Transverse colon (tissue), 4 donors: ENCODE measurements around the gene BTBD19. TPM values are rescaled to one million over a fixed set of nuclear protein-coding genes. Genes with fewer than 3 reads are reported as not detected.

Experiments used
- DNase-seq: peaks from one replicate; pipeline ENCODE4 v3.0.0-alpha.2; 2019
- H3K27ac ChIP-seq, 4 donors: fragments of 200-600 bp; sonication (generic); 2 replicates each; pipeline ENCODE4 v1.5.1; 2016 to 2018; ENCODE audit warnings: inconsistent platforms in 4 of 4
- H3K27me3 ChIP-seq: fragments of 200-600 bp; sonication (generic); 2 replicates; pipeline ENCODE4 v1.5.1; 2017; ENCODE audit warnings: inconsistent platforms
- H3K36me3 ChIP-seq, 4 donors: fragments of 200-600 bp; sonication (generic); 2 replicates each; pipeline ENCODE4 v1.5.1; 2017 to 2019; ENCODE audit warnings: inconsistent platforms in 4 of 4
- H3K4me1 ChIP-seq, 4 donors: fragments of 200-600 bp; sonication (generic); 2 replicates each; pipeline ENCODE4 v1.5.1; 2017 to 2020; ENCODE audit warnings: inconsistent platforms in 4 of 4
- H3K4me3 ChIP-seq, 4 donors: fragments of 200-600 bp; sonication (generic); 1 replicate in 1 of 4; 2 replicates in 3 of 4; pipeline versions ENCODE4 v1.5.1 to v1.6.1; 2017 to 2019; ENCODE audit warnings: inconsistent platforms in 4 of 4
- H3K9me3 ChIP-seq, 2 donors: fragments of 200-600 bp; sonication (generic); 2 replicates each; pipeline ENCODE4 v1.5.1; 2017 to 2019; ENCODE audit warnings: inconsistent platforms in 2 of 2
- EP300 ChIP-seq: sonication (generic); formaldehyde crosslinking; IDR thresholded peaks from one replicate; pipeline ENCODE4 v1.6.1; 2017; ENCODE audit warnings: antibody characterized with exemption, low read depth
- POLR2A ChIP-seq: fragments of 450-650 bp; IDR thresholded peaks from one replicate; pipeline ENCODE4 v1.6.1; 2016; ENCODE audit warnings: antibody characterized with exemption, mild to moderate bottlenecking, moderate library complexity
- POLR2AphosphoS5 ChIP-seq, 3 donors: sonication (generic); formaldehyde crosslinking; IDR thresholded peaks; one replicate each; pipeline ENCODE4 v1.6.1; 2016; ENCODE audit warnings: antibody characterized with exemption in 3 of 3
- WGBS, 2 donors: methylation state at CpG; one replicate each; pipeline ENCODE4 v1.1.5; 2018; ENCODE audit warnings: low coverage in 1 of 2; 5-methylcytosine and 5-hydroxymethylcytosine counted together
- in situ Hi-C, 4 donors: fragments of 200-750 bp; cut with MboI; loops; one replicate each; pipeline versions ENCODE4 v1.15.0 to v1.15.1; 2017; ENCODE audit warnings: low sequenced_read_pairs in 3 of 4, low pct_ligation_motif_present in 1 of 4, low pct_unique_long_range_greater_than_20kb in 1 of 4
- intact Hi-C: fragments of 100-400 bp; cut with DNase I; formaldehyde crosslinking; loops from one replicate; pipeline ENCODE4 v1.15.1; 2023; ENCODE audit warnings: low total_unique reads
- total RNA-seq, 4 donors: library from RNA; depleted of rRNA; stranded (reverse); fragments of >200 nt; gene quantifications; one replicate each; pipeline ENCODE4 v1.1.0, GENCODE V29; 2016
- TF ChIP-seq, protein P1 (sequence below), 5 experiments: fragments of 200-600 bp in 3 of 5; fragments of 450-650 bp in 2 of 5; sonication (generic) in 3 of 5; IDR thresholded peaks; 1 replicate in 2 of 5; 2 replicates in 3 of 5; pipeline ENCODE4 v1.5.1; 2016 to 2017; ENCODE audit warnings: antibody characterized with exemption in 5 of 5, inconsistent platforms in 3 of 5, mild to moderate bottlenecking in 2 of 5, moderate library complexity in 1 of 5

The BTBD19 gene
- total RNA-seq, 4 donors from 2014 or later, result 1.5 to 22.1 (median 3.7) TPM

DNA sequence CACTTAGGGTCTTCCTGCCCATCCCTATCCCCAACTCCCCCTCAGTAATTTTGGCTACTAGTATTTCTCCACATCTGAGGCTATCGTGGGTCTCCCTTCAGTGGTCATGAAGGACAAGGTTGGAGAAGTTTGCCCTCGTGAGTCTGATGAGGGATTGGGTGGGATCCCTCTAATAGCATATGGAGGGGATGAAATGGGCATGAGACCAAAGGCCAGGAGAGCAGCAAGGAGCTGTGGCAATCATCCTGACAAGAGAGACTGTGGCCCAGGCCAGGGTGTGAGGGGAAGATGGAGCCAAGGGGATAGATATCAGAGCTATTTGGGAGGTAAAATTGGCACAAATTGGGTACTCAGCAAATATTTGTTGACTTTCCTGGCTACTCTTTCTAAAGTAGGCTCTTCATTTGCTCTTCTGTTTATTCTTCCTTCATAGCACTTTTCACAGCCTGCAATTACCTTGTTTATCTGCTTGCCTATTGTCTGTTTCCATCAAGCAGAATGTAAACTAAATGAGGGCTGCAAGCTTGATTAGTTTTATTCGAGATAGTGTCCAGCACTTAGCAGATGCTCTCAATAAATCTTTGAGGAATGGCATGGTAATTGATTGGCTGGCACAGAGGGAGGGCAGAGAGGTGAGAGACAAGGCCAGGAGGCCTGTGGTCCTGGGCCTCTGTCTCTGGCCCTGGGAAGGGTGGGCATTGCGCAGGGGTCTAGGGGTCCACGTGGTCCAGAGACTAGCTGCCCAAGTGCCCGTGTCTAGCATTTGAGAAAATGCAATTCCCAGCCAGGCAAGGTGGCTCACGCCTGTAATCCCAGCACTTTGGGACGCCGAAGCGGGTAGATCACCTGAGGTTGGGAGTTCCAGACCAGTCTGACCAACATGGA lies 9.6 kb upstream of the BTBD19 start:
- intact Hi-C loops, result no loop called here
- Histone ChIP-seq H3K27me3 (no peaks in the 10 kb centered on the region), H3K4me3 (no peak overlapping the region), H3K4me1 (peaks cover 6 to 26% (median 16%) of the 10 kb centered on the region in 4 donors), H3K36me3 (no peaks in the 10 kb centered on the region), H3K27ac (peak overlapping the region; percentile 90 to 96 (median 94)), H3K9me3 (no peaks in the 10 kb centered on the region)
- 86 to 100% methylated on average over 1 to 10 of the region's 10 CpGs for WGBS, 2 donors
- no peak for DNase-seq
- TF ChIP-seq, protein P1, sequence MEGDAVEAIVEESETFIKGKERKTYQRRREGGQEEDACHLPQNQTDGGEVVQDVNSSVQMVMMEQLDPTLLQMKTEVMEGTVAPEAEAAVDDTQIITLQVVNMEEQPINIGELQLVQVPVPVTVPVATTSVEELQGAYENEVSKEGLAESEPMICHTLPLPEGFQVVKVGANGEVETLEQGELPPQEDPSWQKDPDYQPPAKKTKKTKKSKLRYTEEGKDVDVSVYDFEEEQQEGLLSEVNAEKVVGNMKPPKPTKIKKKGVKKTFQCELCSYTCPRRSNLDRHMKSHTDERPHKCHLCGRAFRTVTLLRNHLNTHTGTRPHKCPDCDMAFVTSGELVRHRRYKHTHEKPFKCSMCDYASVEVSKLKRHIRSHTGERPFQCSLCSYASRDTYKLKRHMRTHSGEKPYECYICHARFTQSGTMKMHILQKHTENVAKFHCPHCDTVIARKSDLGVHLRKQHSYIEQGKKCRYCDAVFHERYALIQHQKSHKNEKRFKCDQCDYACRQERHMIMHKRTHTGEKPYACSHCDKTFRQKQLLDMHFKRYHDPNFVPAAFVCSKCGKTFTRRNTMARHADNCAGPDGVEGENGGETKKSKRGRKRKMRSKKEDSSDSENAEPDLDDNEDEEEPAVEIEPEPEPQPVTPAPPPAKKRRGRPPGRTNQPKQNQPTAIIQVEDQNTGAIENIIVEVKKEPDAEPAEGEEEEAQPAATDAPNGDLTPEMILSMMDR (IDR thresholded peaks at IDR 0.05), result no peak
- TF ChIP-seq EP300 (no peak), POLR2AphosphoS5 (IDR thresholded peaks at IDR 0.05) (no peak), POLR2A (no peak)
- in situ Hi-C loops, result loop anchor here in 2 of 4 donors (25.0 kb wide), 2 partner anchors 214 to 514 kb away; partner anchors contain the start of genes HECTD3 (in 1 of the 2) and UROD (in 1 of the 2)

DNA sequence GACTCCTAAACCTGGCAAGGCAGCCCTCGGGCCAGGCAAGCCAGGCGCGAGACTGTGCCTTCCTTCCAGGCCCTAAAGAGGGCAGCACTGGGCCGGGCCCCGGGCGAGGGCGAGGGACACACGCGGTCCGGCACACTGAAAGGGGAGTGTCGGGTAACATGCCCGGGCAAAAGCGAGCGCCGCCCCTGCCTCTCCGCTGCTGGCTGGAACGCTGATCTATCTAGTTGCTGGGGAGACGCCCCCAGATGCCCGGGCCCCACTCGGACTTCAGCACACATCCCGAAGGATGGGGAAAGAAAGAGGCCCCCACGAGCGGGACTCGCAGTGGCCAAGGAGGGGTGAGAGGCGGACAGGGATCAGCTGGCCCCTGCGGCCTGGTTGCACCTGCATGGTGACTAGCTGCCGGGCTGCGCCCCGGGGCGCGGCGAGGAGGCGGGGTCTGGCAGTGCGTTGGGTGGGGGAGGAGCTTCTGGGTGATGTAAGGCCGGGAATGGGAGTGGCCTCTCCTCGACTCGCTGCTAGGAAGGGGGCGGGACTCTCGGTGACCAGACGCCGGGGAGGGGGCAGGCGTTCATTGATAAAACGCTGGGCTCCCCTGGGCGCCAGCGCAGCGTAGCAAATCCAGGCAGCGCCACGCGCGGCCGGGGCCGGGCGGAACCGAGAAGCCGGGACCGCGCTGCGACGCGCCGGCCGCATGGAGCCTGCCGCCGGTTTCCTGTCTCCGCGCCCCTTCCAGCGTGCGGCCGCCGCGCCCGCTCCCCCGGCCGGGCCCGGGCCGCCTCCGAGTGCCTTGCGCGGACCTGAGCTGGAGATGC lies 8.3 kb upstream of the BTBD19 start, which contains the start of gene PLK3:
PLK3 (plus strand) TSS at position 608 of the 815 bp plus-strand sequence; CDS start at position 695, 87 bp downstream.
- peak; percentile 89 to 97 (median 97) for TF ChIP-seq POLR2AphosphoS5 (IDR thresholded peaks at IDR 0.05)
- peak; percentile 92 for TF ChIP-seq POLR2A
- TF ChIP-seq EP300, result peak; percentile 29
- TF ChIP-seq, protein P1 (IDR thresholded peaks at IDR 0.05), result peak; percentile 84 to 97 (median 92)
- no peaks in the 10 kb centered on the region for H3K36me3 ChIP-seq
- no peaks in the 10 kb centered on the region for H3K9me3 ChIP-seq
- intact Hi-C loops, result no loop called here
- H3K27me3 ChIP-seq, result no peaks in the 10 kb centered on the region
- WGBS, 2 donors, result 0 to 1% methylated on average over 7 to 57 of the region's 79 CpGs
- H3K4me3 ChIP-seq, result peak within 1 kb of the TSS; percentile 58 to 91 (median 75)
- in situ Hi-C loops, result loop anchor here in 2 of 4 donors (25.0 kb wide), 2 partner anchors 212 to 512 kb away; partner anchors contain the start of genes HECTD3 (in 1 of the 2) and UROD (in 1 of the 2)
- peak within 1 kb of the TSS; percentile 90 to 96 (median 94) for H3K27ac ChIP-seq
- peaks cover 6 to 26% (median 16%) of the 10 kb centered on the region in 4 donors for H3K4me1 ChIP-seq
- peak; percentile 99 for DNase-seq

DNA sequence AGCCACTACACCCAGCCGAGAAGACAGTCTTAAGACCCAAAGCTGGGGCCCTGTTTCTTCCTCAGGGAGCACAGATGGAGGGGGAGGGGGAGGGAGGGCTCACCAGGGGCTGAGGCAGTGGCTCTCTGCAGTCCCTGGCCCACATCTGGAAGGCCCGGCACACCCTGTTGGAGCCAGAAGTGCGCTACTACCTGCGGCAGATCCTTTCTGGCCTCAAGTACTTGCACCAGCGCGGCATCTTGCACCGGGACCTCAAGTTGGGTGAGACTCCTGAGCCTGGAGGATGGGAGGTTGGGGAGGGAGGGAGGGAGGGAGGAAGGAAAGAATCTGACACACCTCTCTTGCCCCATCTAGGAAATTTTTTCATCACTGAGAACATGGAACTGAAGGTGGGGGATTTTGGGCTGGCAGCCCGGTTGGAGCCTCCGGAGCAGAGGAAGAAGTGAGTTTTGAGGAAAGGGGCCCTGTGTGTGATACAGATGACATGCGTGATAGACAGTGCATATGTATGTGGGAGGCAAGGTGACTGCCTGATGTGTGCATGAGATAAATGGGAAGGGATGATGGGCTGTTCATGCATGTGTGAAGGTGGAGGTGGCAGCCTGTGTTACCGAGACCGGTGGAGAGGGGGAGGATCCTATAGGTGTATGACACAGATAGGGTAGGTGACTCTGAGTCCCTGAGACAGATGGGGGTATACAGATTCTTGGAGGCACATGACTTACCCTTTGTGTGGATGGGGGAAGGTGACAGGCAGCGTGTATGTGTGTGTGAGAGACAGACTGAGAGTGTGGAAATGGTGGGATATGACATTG lies 6.6 kb upstream of the BTBD19 start:
- 78 to 85% methylated on average over 4 to 13 of the region's 13 CpGs for WGBS, 2 donors
- TF ChIP-seq, protein P1 (IDR thresholded peaks at IDR 0.05), result no peak
- no peak for TF ChIP-seq EP300
- TF ChIP-seq POLR2AphosphoS5 (IDR thresholded peaks at IDR 0.05), result no peak
- TF ChIP-seq POLR2A, result no peak
- in situ Hi-C loops (no loop called here), intact Hi-C loops (no loop called here)
- no peaks in the 10 kb centered on the region for H3K27me3 ChIP-seq
- peaks cover 13 to 36% (median 23%) of the 10 kb centered on the region in 4 donors for H3K4me1 ChIP-seq
- H3K27ac ChIP-seq, result peak overlapping the region; percentile 26 to 90 (median 50)
- peak overlapping the region in 2 of 4 donors; percentile 81 to 91 for H3K4me3 ChIP-seq
- H3K36me3 ChIP-seq, result peaks cover 0 to 6% (median 0%) of the 10 kb centered on the region in 4 donors
- peak; percentile 17 for DNase-seq
- no peaks in the 10 kb centered on the region for H3K9me3 ChIP-seq
